ENCODE results near the gene CFAP20.

GRCh38 chr16:58152246-58152868, 23.2 kb upstream of the CFAP20 start:
- TF ChIP-seq, protein P1, sequence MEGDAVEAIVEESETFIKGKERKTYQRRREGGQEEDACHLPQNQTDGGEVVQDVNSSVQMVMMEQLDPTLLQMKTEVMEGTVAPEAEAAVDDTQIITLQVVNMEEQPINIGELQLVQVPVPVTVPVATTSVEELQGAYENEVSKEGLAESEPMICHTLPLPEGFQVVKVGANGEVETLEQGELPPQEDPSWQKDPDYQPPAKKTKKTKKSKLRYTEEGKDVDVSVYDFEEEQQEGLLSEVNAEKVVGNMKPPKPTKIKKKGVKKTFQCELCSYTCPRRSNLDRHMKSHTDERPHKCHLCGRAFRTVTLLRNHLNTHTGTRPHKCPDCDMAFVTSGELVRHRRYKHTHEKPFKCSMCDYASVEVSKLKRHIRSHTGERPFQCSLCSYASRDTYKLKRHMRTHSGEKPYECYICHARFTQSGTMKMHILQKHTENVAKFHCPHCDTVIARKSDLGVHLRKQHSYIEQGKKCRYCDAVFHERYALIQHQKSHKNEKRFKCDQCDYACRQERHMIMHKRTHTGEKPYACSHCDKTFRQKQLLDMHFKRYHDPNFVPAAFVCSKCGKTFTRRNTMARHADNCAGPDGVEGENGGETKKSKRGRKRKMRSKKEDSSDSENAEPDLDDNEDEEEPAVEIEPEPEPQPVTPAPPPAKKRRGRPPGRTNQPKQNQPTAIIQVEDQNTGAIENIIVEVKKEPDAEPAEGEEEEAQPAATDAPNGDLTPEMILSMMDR (IDR thresholded peaks at IDR 0.05; ENCODE audit: poor library complexity), result no peak
- TF ChIP-seq EZH2 (IDR thresholded peaks at IDR 0.05; ENCODE audit: borderline replicate concordance), result no peak
